Measurements from ENCODE around the gene CAMTA1.

The CAMTA1 gene

DNA sequence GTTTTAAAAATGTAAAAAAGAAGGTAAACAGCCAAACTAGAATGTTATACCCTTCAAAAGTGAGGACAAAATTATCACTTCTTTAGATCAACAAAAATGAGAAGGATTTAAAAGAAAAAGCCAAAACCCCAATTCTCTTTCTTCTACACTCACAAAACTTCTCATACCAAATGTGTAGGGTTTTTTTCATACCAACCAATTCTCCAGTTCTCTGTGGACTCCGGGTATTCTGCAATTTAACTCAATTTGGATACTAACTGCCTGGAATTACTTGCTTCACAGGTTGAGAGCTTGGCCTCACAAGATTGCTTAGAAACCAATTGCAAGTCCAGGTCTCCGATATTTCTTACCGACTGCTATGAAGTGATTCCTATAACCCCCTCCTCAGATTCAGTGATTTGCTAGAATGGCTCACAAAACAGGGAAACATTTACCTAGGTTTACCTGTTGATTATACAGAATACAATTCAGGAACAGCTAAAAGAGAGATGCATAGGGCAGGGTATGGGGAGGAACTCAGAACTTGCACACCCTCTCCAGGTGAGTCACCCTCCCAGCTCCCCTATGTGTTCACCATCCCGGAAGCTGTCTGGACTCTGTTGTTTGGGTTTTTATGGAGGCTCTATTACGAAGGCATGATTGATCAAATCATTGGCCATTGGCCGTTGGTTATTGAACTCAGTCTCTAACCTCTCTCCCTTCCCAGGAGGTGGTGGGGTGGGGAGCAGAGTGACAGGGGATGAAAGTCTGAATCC, 67.1 kb downstream of the CAMTA1 start:
- FAIRE-seq: no peak

DNA sequence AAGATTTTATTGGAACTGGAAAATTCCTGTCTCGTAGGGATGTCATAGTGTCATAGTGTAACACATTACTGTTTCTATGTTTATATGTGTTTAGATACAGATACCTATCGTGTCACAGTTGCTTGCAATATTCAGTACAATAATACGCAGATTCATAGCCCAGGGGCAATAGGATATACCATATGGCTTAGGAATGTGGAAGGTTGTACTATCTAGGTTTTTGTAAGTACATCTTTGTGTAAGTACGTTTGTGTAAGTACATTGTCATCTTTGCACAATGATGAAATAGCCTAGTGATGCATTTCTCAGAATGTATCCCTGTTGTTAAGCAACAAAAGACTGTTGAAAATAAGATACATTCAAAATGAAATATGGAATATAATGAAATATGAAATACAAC, 68.9 kb downstream of the CAMTA1 start:
- no peak for FAIRE-seq

DNA sequence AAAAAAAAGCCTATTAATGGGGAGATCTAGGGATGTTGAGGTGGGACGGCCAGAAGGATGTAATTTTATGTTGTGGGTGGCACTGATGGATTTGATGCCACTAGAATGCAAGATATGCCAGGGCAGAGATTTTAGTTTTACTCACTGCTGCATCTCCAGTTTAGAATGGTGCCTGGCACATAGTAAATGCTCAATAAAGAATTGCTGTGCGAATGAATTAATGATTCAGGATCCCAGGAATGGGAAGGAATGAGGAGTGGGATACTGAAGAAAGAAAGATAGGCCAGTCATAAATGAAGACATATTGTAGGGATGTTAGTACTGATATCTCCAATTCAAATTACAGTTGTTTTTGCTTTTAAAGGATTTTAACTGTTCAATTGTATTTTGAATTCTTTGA, 72.6 kb downstream of the CAMTA1 start:
- no peak for FAIRE-seq

DNA sequence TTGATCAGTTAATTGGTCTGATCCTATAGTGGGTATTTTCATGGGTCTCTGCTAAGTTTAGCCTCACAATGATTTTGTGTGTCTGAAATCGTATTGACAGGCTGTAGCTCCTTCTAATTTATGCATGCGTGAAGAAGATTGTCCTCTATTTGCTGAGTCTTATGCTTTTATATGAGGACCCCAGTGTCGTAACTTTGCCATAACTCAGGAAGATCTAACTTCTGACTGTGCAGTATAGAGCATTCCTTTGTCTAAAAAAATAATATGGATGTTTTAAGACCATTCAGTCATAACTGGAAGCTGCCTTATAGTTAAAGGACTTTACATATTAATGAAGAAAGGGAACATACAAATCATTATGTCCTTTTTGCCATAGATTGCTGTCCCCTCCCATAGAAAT, 73.3 kb downstream of the CAMTA1 start:
- FAIRE-seq: no peak

DNA sequence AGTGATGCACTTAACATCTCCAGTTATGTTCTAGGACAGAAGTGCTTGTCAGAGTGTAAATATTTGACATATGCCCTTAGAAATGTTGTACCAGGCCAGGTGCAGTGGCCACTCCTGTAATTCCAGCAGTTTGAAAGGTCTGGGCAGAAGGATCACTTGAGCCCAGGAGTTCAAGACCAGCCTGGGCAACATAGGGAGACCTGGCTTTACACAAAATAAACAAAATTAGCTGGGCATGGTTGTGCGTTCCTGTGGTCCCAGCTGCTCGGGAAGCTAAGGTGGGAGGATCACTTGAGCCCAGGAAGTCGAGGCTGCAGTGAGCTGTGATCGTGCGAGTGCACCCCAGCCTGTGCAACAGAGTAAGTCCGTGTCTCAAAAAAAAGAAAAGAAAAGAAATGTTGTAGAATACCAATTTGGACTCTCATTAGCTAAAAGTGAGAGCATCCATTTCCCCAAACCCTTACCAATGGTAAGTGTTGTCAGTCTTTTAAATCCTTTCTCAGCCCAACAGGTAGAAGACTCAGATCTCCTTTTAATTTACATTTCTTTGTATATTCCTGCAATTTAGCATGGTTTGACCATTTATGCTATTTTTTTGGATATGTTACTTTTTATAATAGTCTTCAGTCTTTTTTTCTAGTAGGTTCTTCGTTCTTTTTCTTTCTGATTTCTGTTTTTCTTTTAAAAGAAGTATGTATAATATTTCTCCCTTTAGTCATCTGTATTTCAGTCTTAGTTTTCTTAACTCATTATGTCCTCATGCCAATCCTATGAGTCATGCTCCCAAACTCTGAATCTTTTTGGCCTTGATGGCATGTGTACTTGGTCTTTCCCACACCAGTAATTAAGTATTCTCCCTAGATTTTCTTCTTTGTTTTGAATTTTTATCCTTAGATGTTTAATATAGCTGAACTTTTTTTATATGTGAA, 74.4 kb downstream of the CAMTA1 start:
- peak; percentile 74 for FAIRE-seq

DNA sequence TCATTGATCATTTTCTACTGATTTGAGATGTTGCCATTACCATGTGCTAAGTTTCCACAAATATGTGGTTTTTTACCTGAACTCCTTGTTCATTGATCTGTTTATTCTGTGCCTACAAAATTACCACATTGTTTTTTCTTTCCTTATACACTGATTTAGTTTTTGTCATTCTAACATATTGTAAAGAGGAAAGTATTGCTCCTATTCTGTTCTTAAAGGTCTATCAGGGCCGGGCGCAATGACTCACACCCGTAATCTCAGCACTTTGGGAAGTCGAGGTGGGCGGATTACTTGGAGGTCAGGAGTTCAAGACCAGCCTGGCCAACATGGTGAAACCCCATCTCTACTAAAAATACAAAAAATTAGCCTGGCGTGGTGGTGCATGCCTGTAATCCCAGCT, 75.1 kb downstream of the CAMTA1 start:
- no peak for FAIRE-seq

DNA sequence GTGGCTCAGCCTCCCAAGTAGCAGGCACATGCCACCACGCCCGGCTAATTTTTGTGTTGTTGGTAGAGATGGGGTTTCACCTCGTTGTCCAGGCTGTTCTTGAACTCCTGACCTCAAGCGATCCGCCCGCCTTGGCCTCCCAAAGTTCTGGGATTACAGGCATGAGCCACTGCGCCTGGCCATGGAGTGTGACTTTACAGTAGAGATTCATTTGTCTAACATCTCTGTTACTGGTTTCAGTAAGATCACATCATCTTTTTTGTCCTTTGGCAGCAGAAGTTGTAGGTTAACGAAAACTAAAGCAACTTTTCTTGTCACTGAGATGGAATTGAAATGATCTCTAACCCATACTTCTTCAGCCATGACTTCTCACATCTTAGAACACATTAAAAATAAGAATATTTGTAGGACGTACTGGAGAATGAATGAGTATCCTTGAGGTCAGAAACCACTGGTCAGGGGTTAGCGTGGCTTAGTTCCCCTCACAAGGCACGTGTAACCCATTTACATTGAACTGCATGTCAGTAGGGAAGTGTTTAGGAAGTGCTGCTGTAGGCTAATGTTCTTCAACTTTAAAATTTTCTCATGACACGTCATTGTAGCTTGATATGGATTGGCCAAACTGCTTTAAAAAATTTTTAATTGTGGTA, 75.9 kb downstream of the CAMTA1 start:
- FAIRE-seq: no peak

DNA sequence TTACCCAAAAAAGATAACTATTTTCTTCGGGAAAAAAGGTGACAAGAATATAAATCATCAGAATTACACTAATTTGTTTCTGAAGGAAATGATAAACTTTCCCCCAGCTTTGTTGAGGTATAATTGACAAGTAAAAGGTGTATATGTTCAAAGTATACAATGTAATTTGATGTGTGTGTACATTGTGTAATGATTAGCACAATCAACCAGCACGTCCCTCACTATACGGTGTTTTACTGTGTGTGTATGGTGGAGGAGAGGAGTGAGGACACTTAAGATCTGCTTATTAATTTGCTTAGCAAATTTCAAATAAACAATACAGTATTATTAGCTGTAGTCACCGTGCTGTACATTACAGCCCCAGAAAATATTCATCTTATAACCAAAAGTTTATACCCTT, 77.7 kb downstream of the CAMTA1 start:
- no peak for FAIRE-seq

DNA sequence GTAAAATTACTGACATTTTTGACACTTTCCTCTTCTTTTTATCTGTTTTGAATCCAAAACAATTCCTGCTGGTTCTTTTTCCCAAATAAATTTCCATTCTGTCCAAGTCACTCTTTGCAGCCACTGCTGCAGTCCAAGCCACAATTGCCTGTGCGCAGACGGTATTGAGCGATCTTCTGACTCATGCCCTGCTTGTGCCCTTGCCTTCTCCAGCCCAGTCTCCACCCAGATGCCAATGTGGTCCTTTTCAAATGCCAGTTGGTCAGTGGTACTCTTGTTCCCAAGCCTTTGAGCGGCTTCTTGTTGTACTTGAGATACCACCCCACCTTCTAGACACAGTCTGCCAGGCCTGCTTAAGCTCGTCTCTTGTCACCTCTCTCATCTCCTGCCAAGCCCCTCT, 78.9 kb downstream of the CAMTA1 start:
- no peak for FAIRE-seq

DNA sequence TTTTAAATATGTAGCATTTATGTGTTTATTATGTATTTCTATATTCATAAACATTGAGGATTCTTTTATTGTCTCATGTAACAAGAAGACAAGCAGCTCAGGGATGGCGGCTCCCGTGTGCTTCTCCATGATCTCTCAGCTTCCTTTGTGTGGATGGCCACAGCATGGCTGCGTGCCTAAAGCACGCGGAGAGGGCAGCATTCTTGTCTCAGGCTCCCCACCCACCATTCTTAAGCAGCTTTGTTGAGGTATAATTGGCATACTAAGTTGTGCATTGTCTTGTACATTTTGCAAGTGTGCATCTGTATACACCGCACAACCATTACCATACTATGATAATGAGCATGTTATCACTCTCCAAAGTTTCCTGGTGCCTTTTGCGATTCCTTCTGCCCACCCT, 81.6 kb downstream of the CAMTA1 start:
- no peak for FAIRE-seq

DNA sequence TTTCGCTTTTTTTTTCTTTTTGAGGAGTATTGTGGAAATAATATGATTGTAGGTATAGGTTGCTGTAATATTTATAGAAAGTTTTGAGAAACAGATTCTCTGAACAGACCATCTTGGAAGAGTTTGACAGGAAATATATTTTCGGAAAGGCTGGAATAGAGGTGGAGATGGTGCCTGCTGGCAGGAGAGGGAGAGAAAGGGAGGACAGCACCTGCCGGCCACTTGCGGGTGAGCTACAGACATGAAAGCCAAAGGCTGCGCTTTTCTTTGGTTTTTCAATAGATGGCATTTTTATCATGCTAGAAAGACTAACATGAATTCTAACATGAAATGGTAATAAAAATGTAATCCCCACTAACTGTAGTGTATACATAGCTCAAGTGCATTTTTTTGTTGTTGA, 82.1 kb downstream of the CAMTA1 start:
- no peak for FAIRE-seq

DNA sequence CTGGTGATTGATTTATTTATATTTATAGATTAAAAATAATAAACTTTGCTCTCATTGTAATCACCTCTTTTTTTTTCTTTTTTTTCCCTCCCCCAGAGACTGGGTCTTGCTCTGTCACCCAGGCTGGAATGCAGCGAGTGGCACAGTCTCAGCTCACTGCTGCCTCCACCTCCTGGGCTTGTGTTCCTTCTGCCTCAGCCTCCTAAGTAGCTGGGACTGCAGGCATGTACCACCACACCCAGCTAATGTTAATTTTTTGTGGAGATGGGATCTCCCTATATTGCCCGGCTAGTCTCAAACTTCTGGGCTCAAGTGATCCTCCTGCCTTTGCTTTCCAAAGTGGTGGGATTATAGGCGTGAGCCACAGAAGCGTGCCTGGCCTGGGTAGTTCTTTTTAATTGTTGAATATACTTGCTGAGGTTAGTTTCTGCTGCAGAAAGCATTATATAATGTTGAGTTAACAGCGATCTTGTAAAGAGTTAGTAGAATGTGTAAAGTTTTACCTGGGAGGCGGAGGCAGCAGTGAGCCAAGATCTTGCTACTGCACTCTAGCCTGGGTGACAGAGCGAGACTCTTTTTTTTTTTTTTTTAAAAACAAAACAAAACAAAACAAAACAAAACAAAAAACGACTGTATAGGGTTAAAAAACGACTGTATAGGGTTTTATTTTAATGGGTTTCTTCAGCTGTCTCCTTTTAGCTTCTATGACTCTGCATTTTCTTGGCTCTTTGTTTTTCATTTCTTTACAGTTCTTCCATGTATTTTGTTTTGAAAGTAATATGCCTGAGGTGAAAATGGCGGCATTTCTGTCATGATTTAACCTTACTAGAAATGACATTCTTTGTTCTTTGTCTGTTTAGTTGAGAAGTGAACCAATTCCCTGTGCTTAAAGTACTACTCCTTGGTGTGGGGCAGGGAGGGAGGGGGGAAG, 82.7 kb downstream of the CAMTA1 start:
- no peak for FAIRE-seq

DNA sequence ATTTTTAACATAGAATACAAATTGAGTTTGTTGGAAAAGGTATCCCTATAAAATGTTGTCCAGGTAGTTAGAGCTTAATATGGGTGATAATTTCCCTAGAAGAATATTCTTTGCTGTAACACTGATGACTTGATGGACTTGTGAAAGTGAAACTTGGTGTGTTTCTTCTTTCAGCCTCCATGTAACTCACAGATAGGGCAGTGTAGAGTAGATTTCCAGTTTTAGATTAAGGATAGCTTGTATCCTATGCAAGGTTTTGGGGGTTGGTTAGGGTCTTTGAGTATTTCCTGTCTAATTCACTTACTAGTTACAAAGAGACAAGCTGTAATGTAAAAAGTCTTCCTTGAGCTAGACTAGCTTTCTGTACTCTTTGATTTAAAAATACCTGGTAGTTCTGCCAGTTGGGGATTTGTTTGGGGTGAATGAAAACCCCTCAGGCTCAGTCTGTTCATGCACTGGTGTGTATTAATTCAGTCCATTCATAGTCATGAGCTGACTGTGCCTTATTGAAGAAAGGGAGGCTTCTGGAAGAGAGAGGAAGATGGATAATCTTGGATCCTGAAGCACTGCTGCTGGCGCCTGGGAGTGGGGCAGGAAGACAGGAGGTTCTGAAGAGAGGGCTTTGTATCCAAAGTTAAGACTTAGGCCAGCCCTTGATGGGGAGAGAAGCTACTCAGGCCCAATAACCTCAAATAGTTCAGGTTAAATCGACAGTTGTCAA, 83.6 kb downstream of the CAMTA1 start:
- FAIRE-seq: no peak

DNA sequence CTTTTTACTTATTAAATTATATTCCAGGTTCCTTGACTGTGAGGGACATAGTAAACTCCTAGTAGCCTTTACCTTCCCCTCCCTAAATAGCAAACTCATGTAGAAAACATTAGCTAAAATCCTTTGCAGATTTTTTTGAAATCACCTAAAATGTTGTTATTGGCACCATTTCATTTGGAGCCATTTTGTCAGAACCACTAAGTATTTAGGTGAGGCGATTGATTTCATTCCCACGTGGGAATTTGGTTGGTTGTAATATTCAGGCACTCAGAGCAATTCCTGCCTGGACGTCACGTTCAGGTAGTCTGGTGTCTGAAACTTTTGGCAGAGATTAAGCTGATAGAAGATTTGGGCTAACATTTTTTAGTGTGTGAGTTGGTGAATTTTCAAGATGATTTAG, 84.3 kb downstream of the CAMTA1 start:
- FAIRE-seq: no peak

DNA sequence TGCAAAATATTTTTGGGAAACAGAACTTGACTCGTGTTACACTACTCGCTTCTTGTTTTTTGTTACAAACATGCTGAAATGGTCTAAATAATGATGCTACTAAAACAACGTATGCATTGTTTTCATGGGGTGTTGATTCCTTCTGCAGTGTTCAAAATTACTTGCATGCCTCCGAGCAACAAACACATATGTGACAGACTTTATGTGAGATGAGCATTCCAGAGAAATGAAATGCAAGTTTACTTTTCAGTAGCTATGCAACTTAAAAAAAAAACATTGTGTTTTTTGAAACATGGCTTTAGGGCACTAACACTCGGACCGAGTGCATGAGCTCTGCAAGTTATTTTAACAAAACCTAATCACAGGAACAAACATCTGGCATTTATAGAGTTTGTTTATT, 84.8 kb downstream of the CAMTA1 start:
- FAIRE-seq: peak; percentile 91

DNA sequence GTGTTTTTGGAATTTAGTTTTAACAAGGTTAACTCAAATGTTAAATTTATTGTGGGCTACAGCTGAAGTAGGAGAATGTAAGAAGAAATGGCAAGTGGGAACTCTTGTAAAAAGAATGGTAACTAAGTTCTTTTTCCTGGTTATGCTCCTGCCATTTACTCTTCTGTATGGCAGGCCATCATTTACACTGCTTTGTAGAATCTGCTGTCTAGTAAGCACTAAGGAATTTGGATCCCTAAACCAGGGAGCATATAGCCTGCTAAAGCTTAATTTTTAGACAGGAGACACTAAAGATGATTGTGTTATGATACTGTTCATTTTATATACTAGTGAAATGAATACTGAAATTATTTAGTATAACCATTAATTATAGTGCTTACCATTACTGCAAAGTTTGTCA, 85.3 kb downstream of the CAMTA1 start:
- FAIRE-seq: no peak

DNA sequence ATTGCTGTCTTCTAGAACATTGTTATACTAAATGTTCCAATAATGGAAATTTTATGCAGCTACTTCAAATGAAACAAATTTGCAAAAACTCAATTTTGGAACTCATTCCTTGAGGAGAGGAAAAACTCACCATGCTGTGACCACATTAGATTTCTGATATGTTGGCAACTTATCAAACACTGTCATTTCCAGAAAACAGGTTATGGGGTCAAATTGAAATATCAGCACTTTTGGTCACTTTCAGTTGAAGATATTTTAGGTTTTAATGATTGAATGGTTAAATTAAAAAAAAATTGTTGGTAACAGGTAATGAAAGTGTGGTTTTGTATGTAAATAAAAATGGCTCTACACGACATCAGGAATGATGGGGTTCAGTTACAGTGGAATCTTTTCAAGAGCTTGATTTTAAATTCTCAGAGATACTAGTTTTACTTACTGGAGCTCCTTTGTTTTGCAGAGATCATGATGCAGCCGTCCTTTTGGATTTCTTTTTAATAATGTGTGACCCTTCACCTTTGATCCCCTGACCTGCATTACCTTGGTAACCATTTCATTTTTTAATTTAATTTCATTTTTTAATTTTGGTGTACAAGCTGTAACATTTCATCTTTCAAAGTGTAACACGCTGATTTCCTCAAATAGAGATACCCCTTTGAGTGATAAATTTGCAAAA, 86.2 kb downstream of the CAMTA1 start:
- FAIRE-seq: no peak

DNA sequence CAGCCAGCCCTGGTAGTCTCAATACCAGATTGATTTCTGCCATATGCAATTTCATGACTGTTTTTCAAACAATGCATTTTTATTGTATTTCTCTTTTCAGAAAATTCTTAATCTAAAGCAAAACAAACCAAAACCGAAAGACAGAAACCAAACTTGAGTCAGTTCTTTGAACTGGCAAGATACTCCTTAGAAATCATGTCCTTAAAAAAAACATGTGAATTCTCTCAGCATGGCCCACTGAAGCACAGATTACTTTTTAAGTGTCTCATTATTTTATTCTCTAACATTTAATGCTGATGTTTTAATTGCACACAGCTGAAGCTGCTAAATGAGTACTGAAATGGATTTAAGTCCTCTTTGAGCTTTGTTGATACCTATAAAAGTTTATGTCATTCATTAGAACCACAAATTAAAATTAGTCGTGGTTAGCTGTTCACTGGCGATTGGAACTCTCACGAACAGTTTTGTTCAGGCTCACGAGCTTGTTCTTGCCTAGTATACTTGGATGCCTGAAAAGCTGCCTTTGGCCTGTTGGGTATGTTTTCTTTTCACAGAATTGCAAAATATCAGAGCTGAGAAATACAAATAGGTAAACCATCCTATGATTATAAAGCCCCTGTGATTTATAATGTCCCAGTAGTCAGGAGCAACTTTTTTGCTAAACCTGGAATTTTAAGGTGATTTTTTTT, 87.5 kb downstream of the CAMTA1 start:
- FAIRE-seq: peak; percentile 94

DNA sequence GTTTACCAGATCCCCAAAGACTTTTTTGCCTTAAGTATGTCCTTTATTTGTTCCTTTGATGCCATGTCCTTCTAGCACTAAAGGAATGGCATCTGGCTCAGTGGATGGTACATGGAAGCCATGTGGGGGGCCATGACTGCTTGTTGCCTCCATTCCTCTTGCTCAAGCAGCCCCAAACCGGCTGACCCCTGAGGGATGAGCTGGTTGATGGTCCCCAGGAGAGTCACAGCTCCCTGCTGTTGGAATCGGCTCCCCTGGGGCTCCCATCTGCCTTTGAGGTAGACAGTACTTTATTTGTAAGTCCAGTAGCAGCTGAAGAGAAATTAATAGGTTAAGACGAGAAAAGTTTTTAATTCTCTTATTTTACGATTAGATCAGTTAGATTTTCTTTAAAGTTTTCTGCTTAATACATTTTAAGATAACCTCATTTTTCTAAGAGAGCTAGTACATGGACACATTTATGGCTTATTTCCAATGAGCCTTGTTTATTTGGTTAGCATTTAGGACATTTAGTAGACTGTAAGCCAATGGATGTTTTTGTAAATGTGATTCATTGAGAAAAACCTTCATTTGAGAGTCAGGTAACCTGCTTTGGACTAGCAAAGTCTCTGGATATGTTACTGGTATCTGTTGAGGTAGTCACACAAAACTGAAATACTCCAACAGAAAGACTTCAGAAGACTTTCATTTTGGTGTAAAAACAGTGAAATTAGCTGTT, 88.2 kb downstream of the CAMTA1 start:
- no peak for FAIRE-seq

DNA sequence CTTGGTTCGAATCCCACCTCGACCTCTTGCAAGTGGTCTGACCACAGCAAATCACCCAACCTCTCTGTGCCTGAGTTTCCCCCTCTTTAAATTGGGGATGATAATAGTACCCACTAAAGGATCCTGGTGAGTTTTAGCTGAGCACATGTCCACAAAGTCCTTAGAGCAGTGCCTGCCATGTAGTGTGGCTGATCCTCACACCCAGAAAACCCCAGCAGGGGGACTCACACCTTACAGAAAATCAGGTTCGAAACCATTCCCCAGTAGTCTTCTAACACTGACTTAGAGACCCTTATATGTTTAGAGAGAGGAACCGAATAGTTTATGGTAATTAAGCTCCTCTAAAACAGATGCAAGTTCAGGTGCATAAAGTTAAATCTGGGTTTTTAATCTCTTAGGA, 89.0 kb downstream of the CAMTA1 start:
- no peak for FAIRE-seq

Data from endometrium (tissue), 2 donors.